Mesenchymal stem cell (in vitro differentiated cells and primary cell): ENCODE measurements around the gene ADAD2.
"Not testable (repeated sequence)": the region's sequence is repeated elsewhere in the genome, so short reads cannot be mapped to it uniquely, and the experiment has no call there.

Experiments used
- DNase-seq: peaks from one replicate; pipeline ENCODE4 v3.0.0-alpha.2; 2013
- H2AFZ ChIP-seq: one replicate; pipeline ENCODE4 v1.6.1; 2013; ENCODE audit warnings: low read depth, mild to moderate bottlenecking, control low read depth, inconsistent platforms, low read length, moderate library complexity
- H2AK5ac ChIP-seq: 2 replicates; pipeline ENCODE4 v1.6.1; 2013; ENCODE audit warnings: low read length, moderate library complexity, mild to moderate bottlenecking, inconsistent platforms; ENCODE audit not compliant: severe bottlenecking
- H2BK120ac ChIP-seq: one replicate; pipeline ENCODE4 v1.6.1; 2013; ENCODE audit warnings: low read depth, mild to moderate bottlenecking, inconsistent platforms, low read length, moderate library complexity
- H2BK12ac ChIP-seq, 2 experiments: one replicate each; pipeline ENCODE4 v1.6.1; 2013; ENCODE audit warnings: inconsistent platforms in 2 of 2, low read length in 2 of 2, mild to moderate bottlenecking in 2 of 2, moderate library complexity in 2 of 2, control low read depth in 1 of 2
- H2BK15ac ChIP-seq: one replicate; pipeline ENCODE4 v1.6.1; 2013; ENCODE audit warnings: mild to moderate bottlenecking, low read depth, inconsistent platforms; ENCODE audit not compliant: poor library complexity, severe bottlenecking
- H2BK5ac ChIP-seq: 2 replicates; pipeline ENCODE4 v1.6.1; 2013; ENCODE audit warnings: low read depth, mild to moderate bottlenecking, low read length, control low read depth, inconsistent platforms; ENCODE audit not compliant: poor library complexity, severe bottlenecking
- H3K14ac ChIP-seq, 2 experiments: one replicate each; pipeline ENCODE4 v1.6.1; 2013; ENCODE audit warnings: inconsistent platforms in 2 of 2, low read length in 2 of 2, control low read depth in 1 of 2, mild to moderate bottlenecking in 1 of 2, moderate library complexity in 1 of 2
- H3K18ac ChIP-seq, 2 experiments: one replicate each; pipeline ENCODE4 v1.6.1; 2013; ENCODE audit warnings: inconsistent platforms in 2 of 2, low read length in 2 of 2, control low read depth in 1 of 2, low read depth in 1 of 2, mild to moderate bottlenecking in 1 of 2
- H3K23ac ChIP-seq, 2 experiments: one replicate each; pipeline ENCODE4 v1.6.1; 2013; ENCODE audit warnings: inconsistent platforms in 2 of 2, low read length in 2 of 2, mild to moderate bottlenecking in 2 of 2, moderate library complexity in 2 of 2, control low read depth in 1 of 2
- H3K27ac ChIP-seq: 2 replicates; pipeline ENCODE4 v1.5.1; 2013; ENCODE audit warnings: mild to moderate bottlenecking, moderate library complexity, low read length, control low read depth, inconsistent platforms; ENCODE audit not compliant: poor library complexity, severe bottlenecking
- H3K27me3 ChIP-seq, 2 experiments: 2 replicates each; pipeline versions ENCODE4 v1.6.1 to v1.7.0; 2013; ENCODE audit warnings: low read length in 2 of 2, mild to moderate bottlenecking in 2 of 2, moderate library complexity in 2 of 2, control low read depth in 1 of 2, inconsistent platforms in 1 of 2; ENCODE audit not compliant: control insufficient read depth in 1 of 2, insufficient read depth in 1 of 2
- H3K36me3 ChIP-seq, 2 experiments: 2 replicates each; pipeline versions ENCODE4 v1.6.1 to v1.7.0; 2013; ENCODE audit warnings: low read length in 2 of 2, control low read depth in 1 of 2, inconsistent platforms in 1 of 2, low read depth in 1 of 2, mild to moderate bottlenecking in 1 of 2; ENCODE audit not compliant: insufficient read depth in 2 of 2, control insufficient read depth in 1 of 2
- H3K4ac ChIP-seq, 2 experiments: one replicate each; pipeline ENCODE4 v1.6.1; 2013; ENCODE audit warnings: inconsistent platforms in 2 of 2, low read length in 2 of 2, mild to moderate bottlenecking in 2 of 2, moderate library complexity in 2 of 2, control low read depth in 1 of 2, low read depth in 1 of 2
- H3K4me1 ChIP-seq: 2 replicates; pipeline ENCODE4 v1.6.1; 2013; ENCODE audit warnings: low read depth, low read length, control low read depth; ENCODE audit not compliant: control insufficient read depth, insufficient read depth
- H3K4me2 ChIP-seq: 2 replicates; pipeline ENCODE4 v1.6.1; 2013; ENCODE audit warnings: low read length, mild to moderate bottlenecking, inconsistent platforms; ENCODE audit not compliant: poor library complexity, severe bottlenecking
- H3K4me3 ChIP-seq, 2 experiments: 2 replicates each; pipeline versions ENCODE4 v1.5.1 to v1.7.0; 2013; ENCODE audit warnings: low read length in 2 of 2, mild to moderate bottlenecking in 2 of 2, control low read depth in 1 of 2, low read depth in 1 of 2; ENCODE audit not compliant: insufficient read depth in 1 of 2
- H3K79me1 ChIP-seq: replicated peaks from 2 replicates; pipeline ENCODE4 v1.6.1; 2013; ENCODE audit warnings: mild to moderate bottlenecking, control low read depth, low read length, inconsistent platforms; ENCODE audit not compliant: poor library complexity, severe bottlenecking
- H3K9ac ChIP-seq: 2 replicates; pipeline ENCODE4 v1.7.0; 2013; ENCODE audit warnings: mild to moderate bottlenecking, low read length, moderate library complexity
- H3K9me3 ChIP-seq: 2 replicates; pipeline ENCODE4 v1.7.0; 2013; ENCODE audit warnings: mild to moderate bottlenecking, low read length; ENCODE audit not compliant: control insufficient read depth
- H4K8ac ChIP-seq: one replicate; pipeline ENCODE4 v1.6.1; 2013; ENCODE audit warnings: inconsistent platforms, mild to moderate bottlenecking, low read length, moderate library complexity
- H4K91ac ChIP-seq: one replicate; pipeline ENCODE4 v1.6.1; 2013; ENCODE audit warnings: mild to moderate bottlenecking, low read length, inconsistent platforms
- WGBS: methylation state at CpG from one replicate; pipeline ENCODE4 v1.1.7; 2013; ENCODE audit warnings: mixed read lengths; 5-methylcytosine and 5-hydroxymethylcytosine counted together

The ADAD2 gene

GRCh38 chr16:84215531-84215930, 24.6 kb downstream of the ADAD2 start:
- Histone ChIP-seq H3K9me3 (no peaks in the 10 kb centered on the region), H4K8ac (no peak overlapping the region), H2AK5ac (no peak overlapping the region), H2BK120ac (no peak overlapping the region), H3K27ac (no peak overlapping the region), H3K18ac (no peak overlapping the region), H3K4me3 (no peak overlapping the region), H3K14ac (no peak overlapping the region), H2AFZ (no peak overlapping the region), H3K23ac (no peak overlapping the region), H3K79me1 (no peaks in the 10 kb centered on the region), H3K4me2 (no peak overlapping the region), H3K36me3 (no peaks in the 10 kb centered on the region), H2BK5ac (no peak overlapping the region), H3K27me3 (peaks cover 19 to 45% of the 10 kb centered on the region in 2 experiments), H3K9ac (no peak overlapping the region), H2BK12ac (no peak overlapping the region), H3K4me1 (peaks cover 3% of the 10 kb centered on the region), H4K91ac (no peak overlapping the region), H2BK15ac (no peak overlapping the region), H3K4ac (no peak overlapping the region)
- WGBS: 92% methylated on average over 5 of the region's 5 CpGs
- DNase-seq: no peak

GRCh38 chr16:84216144-84216543, 25.2 kb downstream of the ADAD2 start:
- H3K27ac ChIP-seq, H3K4me3 ChIP-seq, H3K36me3 ChIP-seq, H4K8ac ChIP-seq, H3K9ac ChIP-seq, H2AFZ ChIP-seq, H3K23ac ChIP-seq, H3K4me1 ChIP-seq, H2BK120ac ChIP-seq, H3K4ac ChIP-seq, H3K4me2 ChIP-seq, H3K79me1 ChIP-seq, H2AK5ac ChIP-seq, H2BK5ac ChIP-seq, H3K18ac ChIP-seq, H3K9me3 ChIP-seq, H2BK12ac ChIP-seq, H2BK15ac ChIP-seq, H4K91ac ChIP-seq, DNase-seq, H3K14ac ChIP-seq: not testable (repeated sequence)
- peaks cover 19 to 45% of the 10 kb centered on the region in 2 experiments for H3K27me3 ChIP-seq
- 90% methylated on average over 2 of the region's 3 CpGs for WGBS

GRCh38 chr16:84218176-84218823, 27.3 kb downstream of the ADAD2 start:
- H3K9me3 ChIP-seq: no peaks in the 10 kb centered on the region

GRCh38 chr16:84218956-84219355, 28.0 kb downstream of the ADAD2 start:
- no peak overlapping the region for H2BK5ac ChIP-seq
- no peaks in the 10 kb centered on the region for H3K9me3 ChIP-seq
- H3K36me3 ChIP-seq: no peaks in the 10 kb centered on the region
- no peak overlapping the region for H2BK12ac ChIP-seq
- peaks cover 22 to 42% of the 10 kb centered on the region in 2 experiments for H3K27me3 ChIP-seq
- no peaks in the 10 kb centered on the region for H3K79me1 ChIP-seq
- H3K27ac ChIP-seq: no peak overlapping the region
- peak overlapping the region in 1 of 2 experiments; percentile 24 for H3K4ac ChIP-seq
- no peak overlapping the region for H3K18ac ChIP-seq
- H2AFZ ChIP-seq: no peak overlapping the region
- DNase-seq: no peak
- no peak overlapping the region for H3K4me3 ChIP-seq
- no peak overlapping the region for H3K9ac ChIP-seq
- WGBS: 67% methylated on average over 5 of the region's 6 CpGs
- H2BK120ac ChIP-seq: no peak overlapping the region
- H3K4me2 ChIP-seq: no peak overlapping the region
- H3K14ac ChIP-seq: no peak overlapping the region
- no peak overlapping the region for H3K23ac ChIP-seq
- no peak overlapping the region for H4K91ac ChIP-seq
- peaks cover 3% of the 10 kb centered on the region for H3K4me1 ChIP-seq
- no peak overlapping the region for H2AK5ac ChIP-seq
- no peak overlapping the region for H2BK15ac ChIP-seq
- H4K8ac ChIP-seq: no peak overlapping the region

More at GRCh38 chr16:84218176-84218823, 27.3 kb downstream of the ADAD2 start:
- DNase-seq: no peak
- H3K23ac ChIP-seq: no peak overlapping the region
- H3K36me3 ChIP-seq: no peaks in the 10 kb centered on the region
- no peak overlapping the region for H2AK5ac ChIP-seq
- no peak overlapping the region for H2BK5ac ChIP-seq
- H2BK120ac ChIP-seq: no peak overlapping the region
- WGBS: 89% methylated on average over 16 of the region's 17 CpGs
- no peak overlapping the region for H4K8ac ChIP-seq
- H3K18ac ChIP-seq: no peak overlapping the region
- no peak overlapping the region for H2AFZ ChIP-seq
- H2BK12ac ChIP-seq: no peak overlapping the region
- H3K4me3 ChIP-seq: no peak overlapping the region
- no peak overlapping the region for H4K91ac ChIP-seq
- peaks cover 19 to 42% of the 10 kb centered on the region in 2 experiments for H3K27me3 ChIP-seq
- H3K14ac ChIP-seq: no peak overlapping the region
- peaks cover 3% of the 10 kb centered on the region for H3K4me1 ChIP-seq
- no peak overlapping the region for H3K4me2 ChIP-seq
- H3K9ac ChIP-seq: no peak overlapping the region
- H3K4ac ChIP-seq: no peak overlapping the region
- H2BK15ac ChIP-seq: no peak overlapping the region
- H3K27ac ChIP-seq: no peak overlapping the region
- H3K79me1 ChIP-seq: no peaks in the 10 kb centered on the region
